ENCODE data around the gene LONRF2. TPM values are rescaled to one million over a fixed set of nuclear protein-coding genes. Genes with fewer than 3 reads are reported as not detected.
"Not testable (repeated sequence)": the region's sequence is repeated elsewhere in the genome, so short reads cannot be mapped to it uniquely, and the experiment has no call there.

Gene LONRF2
- total RNA-seq, 1 experiment from 2014 or later, result 3.6 TPM

DNA sequence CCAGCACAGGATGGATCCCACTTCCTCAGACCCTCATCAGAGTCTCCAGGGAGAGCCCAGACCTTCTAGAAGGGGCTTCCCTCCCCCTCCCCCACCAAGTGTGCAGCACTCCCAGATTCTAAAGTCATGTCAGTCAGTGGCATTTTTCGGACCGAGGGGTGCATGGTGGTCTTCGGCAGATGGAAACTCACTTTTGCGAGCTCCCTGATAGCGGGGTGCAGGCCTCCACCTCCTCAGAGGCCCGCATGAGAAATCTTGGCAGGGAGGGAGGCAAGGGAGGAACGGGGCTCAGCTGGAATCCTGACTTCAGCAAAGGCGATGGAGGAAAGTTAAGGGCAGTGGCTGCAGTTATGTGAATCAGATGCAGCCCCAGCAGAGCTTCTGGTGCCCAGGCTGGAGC is 58.2 kb downstream of the LONRF2 start:
- no peak for DNase-seq (ENCODE audit: low read depth)
- in situ Hi-C loops (cut with HindIII; ENCODE audit: low pct_unique_long_range_greater_than_20kb, low sequenced_read_pairs), result no loop called here

DNA sequence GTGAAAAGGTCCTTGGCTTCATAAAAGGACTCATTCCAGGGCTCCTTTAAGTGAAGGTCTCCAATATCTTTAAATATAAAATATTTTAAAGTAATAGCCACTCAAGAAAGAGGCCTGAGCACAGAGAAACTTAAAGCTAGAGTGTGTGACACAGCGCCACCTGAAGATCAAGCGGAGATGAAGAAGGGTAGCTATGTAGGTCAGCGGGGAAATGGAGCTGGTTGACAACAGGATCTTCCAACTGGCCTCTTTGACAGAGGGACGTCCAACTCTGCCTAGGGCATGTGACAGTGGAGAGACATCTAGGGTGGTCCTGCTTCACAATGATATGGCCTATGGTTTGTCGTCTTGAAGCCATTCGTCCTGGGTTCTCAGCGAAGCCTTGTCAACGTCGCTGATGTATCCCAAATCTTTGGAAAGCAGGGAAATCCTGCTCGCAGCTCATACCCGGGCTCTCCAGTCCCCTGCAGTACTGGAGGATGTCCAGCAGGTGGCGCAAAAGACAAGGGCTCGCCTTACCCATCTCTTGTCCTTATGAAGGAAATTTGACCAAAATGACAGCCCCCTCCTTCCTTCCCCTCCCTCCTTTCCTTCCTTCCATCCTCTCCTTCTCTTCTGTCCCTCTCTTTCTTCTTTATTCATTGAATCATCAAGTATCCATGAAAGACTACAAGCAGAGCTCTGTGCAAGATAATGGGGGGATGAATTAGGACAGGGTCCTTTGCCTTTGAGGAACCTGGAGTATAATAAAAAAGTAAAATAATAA is 59.6 kb downstream of the LONRF2 start:
- peak; percentile 58 for DNase-seq (ENCODE audit: low read depth)
- in situ Hi-C loops (cut with HindIII; ENCODE audit: low pct_unique_long_range_greater_than_20kb, low sequenced_read_pairs), result no loop called here

DNA sequence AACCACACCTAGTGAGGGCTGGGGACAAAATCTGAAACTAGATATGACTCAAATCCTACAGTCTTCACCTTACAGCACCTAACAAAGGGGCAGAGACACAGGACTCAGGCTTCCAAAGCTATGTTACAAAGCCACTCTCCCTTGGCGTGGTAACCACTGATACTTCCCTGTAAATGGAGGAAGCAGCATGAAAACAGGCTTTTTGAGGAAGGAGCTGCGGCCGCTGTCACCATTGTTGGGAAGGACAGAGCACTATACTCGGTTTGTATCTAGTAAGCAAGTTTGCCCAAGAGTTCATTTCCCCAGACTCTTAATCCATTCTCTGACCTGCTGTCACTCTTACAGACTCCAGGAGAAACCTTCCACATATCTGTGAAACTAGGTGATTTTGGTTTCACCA is 60.3 kb downstream of the LONRF2 start:
- in situ Hi-C loops (cut with HindIII; ENCODE audit: low pct_unique_long_range_greater_than_20kb, low sequenced_read_pairs), result no loop called here
- no peak for DNase-seq (ENCODE audit: low read depth)

DNA sequence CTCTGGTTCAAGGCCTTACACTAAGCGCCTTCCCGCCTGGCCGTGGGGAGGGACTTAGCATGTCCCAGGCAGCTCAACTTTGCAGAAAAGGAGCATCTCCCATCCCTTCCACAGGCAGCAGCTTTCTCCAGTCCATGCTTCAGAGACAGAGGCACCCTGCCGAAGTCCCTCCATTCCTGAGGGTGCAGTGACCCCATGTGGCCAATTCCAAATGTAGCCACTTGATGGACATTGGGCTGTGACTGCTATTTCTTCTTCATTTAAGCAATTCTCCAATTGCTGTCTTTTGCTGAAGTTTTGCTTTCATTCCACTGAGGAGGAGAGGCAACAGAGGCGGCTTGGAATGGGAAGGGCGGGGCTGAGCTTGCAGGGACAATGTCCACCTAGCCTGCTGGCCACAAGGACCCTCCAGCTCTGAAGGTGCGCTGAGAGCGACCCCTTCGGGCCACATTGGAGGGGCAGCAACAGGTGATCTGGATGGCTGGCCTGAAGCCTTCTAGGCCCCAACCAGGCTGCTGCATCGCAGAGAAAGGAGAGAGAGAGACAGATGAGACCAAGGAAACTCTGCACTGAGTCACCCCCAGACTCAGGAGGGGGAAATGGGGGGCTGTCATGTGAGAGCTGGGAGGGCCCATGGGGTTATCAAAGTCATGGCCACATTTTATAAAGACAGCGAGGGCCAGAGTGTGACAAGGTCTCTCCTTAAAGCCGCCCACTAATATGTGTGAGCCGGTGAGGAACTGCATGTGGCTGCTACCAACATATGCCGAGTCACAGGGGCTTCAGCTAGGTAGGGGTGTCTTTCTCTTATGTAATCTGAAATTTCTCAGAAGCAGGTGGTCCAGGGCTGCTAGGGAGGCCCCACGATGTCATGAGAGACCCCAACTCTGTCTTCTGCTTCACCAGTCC is 61.3 kb downstream of the LONRF2 start:
- in situ Hi-C loops (cut with HindIII; ENCODE audit: low pct_unique_long_range_greater_than_20kb, low sequenced_read_pairs), result no loop called here
- peak; percentile 65 for DNase-seq (ENCODE audit: low read depth)

DNA sequence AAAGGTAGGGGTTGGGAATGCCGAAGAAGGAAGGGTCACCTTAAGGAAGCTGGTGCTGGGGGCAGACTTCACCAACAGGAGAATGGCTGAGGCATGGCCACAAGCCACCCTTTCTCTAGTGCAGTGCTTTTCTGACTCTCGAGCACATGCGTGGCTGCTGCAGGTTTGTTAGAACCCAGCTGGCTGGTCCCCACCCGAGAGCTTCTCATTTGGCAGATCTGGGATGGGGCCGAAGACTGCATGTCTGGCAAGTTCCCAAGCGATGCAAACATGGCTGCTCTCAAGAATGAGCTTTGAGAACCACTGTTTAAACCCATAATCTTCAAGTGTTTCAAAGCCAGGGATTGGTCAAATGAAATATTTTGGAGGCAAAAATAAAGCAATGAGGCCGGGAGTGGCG is 63.2 kb downstream of the LONRF2 start:
- DNase-seq (ENCODE audit: low read depth), result no peak
- in situ Hi-C loops (cut with HindIII; ENCODE audit: low pct_unique_long_range_greater_than_20kb, low sequenced_read_pairs), result no loop called here

DNA sequence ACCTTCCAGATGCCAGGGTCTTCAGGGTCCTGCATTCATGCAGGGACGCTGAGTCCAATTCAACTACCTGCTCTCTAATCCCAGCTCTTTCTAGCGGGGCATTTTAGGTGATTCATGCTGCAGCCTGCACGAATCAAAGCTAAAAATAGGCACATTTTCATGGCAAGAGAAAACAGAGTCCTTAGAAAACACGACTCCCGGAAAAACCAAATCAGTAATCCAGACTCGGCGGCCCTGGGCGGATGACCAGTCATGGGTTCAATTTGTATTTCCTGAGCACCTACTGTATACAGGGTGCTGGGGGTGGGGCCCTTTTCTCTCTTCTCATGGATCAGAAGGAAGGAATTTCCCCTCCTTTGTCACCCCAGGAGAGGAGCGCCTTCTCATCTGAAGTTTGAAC is 64.4 kb downstream of the LONRF2 start:
- in situ Hi-C loops (cut with HindIII; ENCODE audit: low pct_unique_long_range_greater_than_20kb, low sequenced_read_pairs), result no loop called here

DNA sequence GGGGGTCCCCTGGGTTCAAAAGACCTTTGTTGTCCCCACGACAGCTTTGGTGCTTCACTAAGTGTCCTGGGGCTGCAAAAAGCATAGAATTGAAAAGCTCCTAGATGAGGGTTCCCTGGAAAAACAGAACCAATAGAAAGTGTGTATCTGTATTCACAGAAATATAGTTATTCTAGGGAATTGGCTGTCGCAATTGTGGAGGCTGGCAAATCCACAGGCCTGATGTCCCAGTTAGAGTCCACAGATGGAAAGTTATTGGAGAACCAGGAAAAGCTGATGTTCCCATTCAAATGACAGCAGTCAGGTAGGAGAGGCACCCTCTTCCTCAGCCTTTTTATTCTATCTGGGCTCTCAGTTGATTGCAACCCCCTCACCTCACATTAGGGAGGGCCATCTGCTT is 65.5 kb downstream of the LONRF2 start:
- no peak for DNase-seq (ENCODE audit: low read depth)
- in situ Hi-C loops (cut with HindIII; ENCODE audit: low pct_unique_long_range_greater_than_20kb, low sequenced_read_pairs), result no loop called here

More for the DNA sequence above, 64.4 kb downstream of the LONRF2 start:
- DNase-seq (ENCODE audit: low read depth), result no peak

DNA sequence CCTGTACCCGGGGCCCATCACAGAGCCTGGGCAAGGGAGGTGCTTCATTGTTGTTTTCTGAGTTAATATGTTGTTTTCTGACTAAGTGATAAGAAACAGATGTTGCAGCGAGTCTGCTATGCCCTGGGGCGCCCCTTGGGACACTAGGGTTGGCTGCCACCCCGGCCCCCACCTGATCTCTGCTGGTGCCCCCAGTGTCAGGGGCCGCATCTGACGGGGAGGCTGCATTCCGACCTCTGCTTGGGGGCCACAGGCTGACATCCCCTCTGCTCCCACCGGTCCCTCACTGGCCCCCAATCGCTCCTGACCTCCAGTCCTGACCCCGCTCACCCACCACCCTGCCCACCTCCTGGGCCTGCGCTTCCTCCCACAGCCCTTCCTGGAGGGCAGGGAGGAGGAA is 65.9 kb downstream of the LONRF2 start:
- in situ Hi-C loops (cut with HindIII; ENCODE audit: low pct_unique_long_range_greater_than_20kb, low sequenced_read_pairs), result no loop called here
- no peak for DNase-seq (ENCODE audit: low read depth)

DNA sequence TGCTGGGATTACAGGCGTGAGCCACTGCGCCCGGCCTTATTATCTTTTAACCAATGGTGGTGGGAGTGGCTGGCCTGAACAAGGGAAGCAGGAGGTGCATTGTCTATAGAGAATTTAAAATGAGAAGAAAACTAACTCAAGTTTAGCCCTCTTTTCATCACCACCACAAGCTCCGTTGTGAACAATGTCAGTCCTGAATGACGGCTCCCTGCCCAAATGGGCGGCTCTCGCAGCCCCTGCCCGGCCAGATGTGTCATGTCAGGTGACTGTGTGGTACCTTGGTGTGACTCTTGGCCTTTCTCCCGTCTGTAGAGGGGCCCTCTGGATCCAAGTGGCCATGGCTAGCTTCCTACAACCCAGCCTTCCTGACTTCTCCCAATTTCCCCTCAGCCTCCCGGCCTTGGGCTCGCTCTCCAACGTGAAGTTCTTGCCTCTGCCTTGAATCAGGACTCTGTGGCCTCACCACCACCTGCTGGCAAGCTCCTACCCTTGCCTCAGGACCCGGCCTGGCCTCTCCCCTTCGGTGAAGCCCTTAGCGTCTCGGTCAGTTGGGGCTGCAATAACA is 67.6 kb downstream of the LONRF2 start:
- DNase-seq (ENCODE audit: low read depth), result no peak
- in situ Hi-C loops (cut with HindIII; ENCODE audit: low pct_unique_long_range_greater_than_20kb, low sequenced_read_pairs), result no loop called here

DNA sequence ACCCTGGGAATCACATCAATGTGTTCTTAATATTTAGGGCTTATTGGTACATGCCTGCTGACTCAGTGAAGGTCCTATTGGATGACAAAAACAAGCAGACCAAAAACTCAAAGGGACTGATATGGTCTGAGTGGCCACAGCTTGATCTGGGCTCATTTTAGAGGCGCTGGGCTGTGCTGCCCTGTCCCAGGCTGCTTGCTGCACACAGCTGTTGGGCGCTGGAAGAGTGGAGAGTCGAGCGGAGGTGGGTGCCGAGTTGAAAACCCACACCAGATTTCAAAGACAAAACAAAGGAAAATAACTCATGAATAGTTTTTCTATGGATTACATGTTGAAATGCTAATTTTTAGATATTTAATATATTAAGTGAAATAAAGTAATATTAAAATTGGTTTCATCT is 68.5 kb downstream of the LONRF2 start:
- DNase-seq (ENCODE audit: low read depth), result no peak
- in situ Hi-C loops (cut with HindIII; ENCODE audit: low pct_unique_long_range_greater_than_20kb, low sequenced_read_pairs), result no loop called here

DNA sequence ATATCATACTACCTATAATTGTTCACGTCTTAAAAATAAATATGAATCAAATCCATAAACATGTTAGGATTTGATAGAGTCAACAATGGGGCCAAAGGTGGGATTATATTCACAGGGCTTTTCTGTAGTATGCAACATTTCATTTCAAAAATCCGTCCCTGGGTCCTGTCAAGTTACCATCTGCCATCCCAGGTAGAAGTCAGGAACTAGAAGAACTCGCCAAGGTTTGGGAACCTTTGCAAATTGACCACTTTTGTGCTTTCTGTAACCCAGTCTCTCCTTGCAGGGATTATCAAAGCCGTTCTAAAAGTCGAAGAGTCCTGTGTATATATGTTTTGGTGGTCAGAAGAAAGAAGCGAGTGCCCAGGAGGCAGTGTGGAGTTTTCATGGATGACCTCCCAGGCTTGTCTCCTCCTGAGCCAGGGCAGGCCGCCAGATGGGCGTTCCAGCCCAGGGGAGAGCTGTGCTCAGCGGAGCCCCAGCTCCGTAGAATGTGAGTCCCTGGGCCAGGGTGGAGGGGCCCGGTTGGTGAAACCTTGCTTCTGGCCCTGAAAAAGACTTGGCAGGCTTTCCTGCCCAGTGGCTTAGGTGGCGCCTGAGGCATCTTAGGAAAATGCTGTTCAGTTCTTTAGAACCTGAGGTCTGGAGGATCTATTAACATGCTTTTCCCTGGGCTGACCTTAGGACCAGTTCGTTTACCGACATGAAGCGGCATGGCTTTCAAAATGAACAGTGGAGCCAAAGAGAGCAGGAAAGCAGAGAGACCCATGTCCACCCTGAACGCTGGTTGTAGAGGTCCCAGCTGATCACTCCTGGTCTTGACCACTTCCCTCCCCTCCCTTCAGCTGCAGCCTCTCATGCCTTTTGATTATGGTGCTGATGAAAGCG is 69.2 kb downstream of the LONRF2 start:
- peak; percentile 19 for DNase-seq (ENCODE audit: low read depth)
- in situ Hi-C loops (cut with HindIII; ENCODE audit: low pct_unique_long_range_greater_than_20kb, low sequenced_read_pairs), result no loop called here

DNA sequence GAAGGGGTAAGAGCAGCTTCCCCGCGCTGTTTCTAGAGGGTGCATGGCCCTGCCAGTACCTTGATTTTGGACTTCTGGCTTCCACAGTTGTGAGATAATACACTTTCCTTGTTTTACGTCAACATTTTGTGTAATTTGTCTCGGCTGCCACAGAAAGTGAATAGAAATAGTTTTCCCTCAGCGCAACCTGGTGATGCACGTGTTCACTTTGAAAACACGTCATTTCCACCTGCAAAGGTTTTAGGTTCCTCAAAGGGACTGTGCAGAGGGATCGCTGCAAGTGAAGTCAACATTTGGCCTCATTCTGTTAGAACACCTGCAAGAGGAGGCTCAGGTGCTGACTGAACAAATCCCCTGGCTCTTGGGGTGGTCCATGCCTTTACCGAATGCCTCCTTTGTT is 71.7 kb downstream of the LONRF2 start:
- in situ Hi-C loops (cut with HindIII; ENCODE audit: low pct_unique_long_range_greater_than_20kb, low sequenced_read_pairs), result no loop called here
- DNase-seq (ENCODE audit: low read depth), result no peak

DNA sequence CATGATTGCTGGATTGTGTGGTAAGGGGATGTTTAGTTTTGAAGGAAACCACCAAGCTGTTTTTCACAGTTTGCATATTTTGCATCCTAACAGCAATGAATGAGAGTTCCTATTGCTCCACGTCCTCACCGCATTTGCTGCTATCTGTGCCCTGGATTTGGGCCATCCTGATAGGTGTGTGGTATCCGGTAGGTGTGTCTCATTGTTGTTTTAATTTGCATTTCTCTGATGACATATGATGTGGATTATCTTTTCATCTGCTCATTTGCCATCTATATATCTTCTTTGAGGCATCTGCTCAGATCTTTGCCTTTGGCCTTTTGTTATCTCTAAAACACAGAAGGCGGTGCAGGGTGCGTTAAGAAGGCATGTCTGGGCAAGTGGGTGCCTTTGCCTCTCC is 73.3 kb downstream of the LONRF2 start:
- in situ Hi-C loops (cut with HindIII; ENCODE audit: low pct_unique_long_range_greater_than_20kb, low sequenced_read_pairs), result no loop called here
- no peak for DNase-seq (ENCODE audit: low read depth)

DNA sequence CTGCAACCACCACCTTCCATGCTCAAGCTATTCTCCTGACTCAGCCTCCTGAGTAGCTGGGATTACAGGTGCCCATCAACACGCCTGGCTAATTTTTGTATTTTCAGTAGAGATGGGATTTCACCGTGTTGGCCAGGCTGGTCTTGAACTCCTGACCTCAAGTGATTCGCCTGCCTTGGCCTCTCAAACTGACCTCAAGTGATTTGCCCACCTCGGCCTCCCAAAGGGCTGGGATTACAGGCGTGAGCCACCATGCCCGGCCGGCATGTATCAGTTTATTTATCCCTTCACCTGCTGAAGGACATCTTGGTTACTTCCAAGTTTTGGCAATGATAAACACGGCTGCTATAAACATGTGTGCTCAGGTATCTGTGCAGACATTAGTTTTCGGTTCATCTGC is 73.7 kb downstream of the LONRF2 start:
- DNase-seq (ENCODE audit: low read depth); in situ Hi-C loops (cut with HindIII; ENCODE audit: low pct_unique_long_range_greater_than_20kb, low sequenced_read_pairs): not testable (repeated sequence)

DNA sequence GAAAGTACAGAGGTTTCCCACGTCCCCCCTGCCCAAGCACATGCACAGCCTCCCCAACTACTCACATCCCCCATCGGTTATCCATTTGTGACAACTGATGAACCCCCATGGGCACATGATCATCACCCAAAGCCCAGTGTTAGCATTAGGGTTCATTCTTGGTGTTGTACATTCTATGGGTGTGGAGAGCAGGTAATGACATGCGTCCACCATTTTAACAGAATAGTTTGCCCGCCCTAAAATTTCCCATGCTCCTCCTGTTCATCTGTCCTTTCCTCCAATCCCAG is 74.3 kb downstream of the LONRF2 start:
- in situ Hi-C loops (cut with HindIII; ENCODE audit: low pct_unique_long_range_greater_than_20kb, low sequenced_read_pairs), result no loop called here

DNA sequence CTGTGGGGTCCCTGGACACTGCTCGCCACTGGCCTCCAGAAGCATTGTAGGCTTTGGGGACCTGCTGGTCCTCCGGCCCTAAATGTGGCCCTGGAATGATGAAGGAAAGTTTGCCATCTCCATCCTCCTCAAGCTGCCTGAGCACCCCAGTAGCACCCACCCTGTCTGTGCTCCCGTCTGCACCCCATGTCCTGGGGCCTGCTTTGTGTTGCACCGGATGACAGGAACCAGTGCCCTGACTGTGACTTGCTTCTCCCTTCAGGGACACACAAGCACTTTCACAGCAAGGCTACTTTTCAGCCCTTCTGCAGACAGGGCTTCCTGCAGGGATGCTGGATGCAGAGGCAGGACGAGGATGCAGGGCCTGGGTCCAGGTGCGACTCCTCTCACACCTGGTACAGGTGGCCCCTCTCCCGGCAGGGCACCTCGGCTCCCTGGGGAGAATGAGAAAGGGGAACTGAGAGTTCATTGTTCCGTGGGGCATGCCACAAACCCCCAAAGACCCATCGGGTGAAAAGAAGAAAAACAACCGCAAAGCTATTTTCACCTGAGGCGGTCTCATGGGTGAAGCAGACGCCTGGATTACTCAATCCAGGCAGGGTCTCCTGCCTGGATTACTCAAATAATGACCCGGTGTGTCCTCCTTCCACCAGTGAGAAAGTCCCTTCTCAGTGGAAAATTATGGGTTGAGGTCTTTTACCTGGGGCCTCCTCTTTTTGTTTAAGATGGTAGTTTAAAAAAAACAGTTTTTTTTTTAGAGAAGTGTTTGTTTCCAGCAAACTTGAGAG is 74.9 kb downstream of the LONRF2 start:
- in situ Hi-C loops (cut with HindIII; ENCODE audit: low pct_unique_long_range_greater_than_20kb, low sequenced_read_pairs), result no loop called here
- no peak for DNase-seq (ENCODE audit: low read depth)

More for the DNA sequence above, 74.3 kb downstream of the LONRF2 start:
- DNase-seq (ENCODE audit: low read depth), result no peak

DNA sequence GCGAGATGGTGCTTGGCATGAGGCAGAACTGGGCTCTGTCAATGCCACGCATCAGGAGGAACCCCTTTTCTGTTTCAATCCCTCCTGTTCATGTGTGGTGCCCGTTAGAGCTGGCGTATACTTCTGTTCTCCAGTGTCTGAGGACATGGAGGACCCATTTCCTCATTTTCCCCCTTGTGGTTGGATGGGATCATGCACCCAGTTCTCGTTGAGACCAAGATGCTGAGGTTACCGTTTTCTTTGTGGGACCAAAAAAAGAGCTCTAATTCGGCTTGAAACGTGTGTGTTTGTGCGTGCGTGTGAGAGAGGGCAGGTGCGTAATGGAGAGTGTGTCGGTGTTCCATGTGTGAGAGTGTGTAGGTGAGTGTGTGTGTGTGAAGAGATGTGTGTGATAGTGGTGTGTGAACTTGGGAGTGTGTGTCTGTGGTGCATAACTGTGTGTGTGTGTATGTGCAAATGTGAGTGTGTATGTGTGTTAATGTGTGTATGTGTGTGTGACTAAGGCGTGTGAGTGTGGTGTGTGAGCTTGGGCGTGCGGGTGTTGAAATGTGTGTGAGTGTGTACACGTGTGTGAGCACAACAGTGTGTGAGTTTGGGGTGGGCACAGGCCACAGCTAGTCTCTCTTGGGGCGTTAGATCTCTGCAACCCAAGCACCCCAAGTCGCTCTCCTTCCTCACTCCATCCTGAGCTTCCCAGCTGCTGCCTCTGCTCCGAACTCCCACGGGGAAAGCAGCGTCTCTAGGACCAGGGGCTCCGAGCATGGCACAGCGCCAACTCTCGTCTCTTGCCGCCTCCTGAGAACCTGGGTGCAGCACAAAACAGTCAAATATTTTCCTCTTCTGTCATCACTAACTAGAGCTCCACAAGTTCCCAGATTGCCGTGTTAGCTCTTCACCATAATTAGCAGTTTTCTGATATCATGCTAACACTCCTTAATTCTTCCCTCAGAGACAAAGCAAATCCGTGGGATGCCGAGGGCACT is 75.8 kb downstream of the LONRF2 start:
- in situ Hi-C loops (cut with HindIII; ENCODE audit: low pct_unique_long_range_greater_than_20kb, low sequenced_read_pairs), result no loop called here

More for the DNA sequence above, 75.8 kb downstream of the LONRF2 start:
- DNase-seq (ENCODE audit: low read depth), result no peak

Measured in Caki2 (cell line).